ENCODE data around the gene ANKRA2. TPM values are rescaled to one million over a fixed set of nuclear protein-coding genes. Genes with fewer than 3 reads are reported as not detected.
A peak's percentile ranks its signal among the peaks of the same experiment; 100 is the strongest.

The ANKRA2 gene
- total RNA-seq, 3 donors from 2014 or later (not counting 1 experiment from before 2014, with no cell fraction given) = 37.4 to 44.4 (median 41.9) TPM

- WGBS (ENCODE audit: insufficient coverage) = 29% methylated on average over 1 of the region's 4 CpGs
- ATAC-seq (no peak), DNase-seq (no peak)
- Mint-ChIP-seq H3K4me1 (no peaks in the 10 kb centered on the region), H3K4me3 (no peak overlapping the region), H3K9me3 (no peaks in the 10 kb centered on the region), H3K27me3 (ENCODE audit: low read depth in 2 of 2) (no peaks in the 10 kb centered on the region), H3K27ac (no peak overlapping the region), H3K36me3 (no peaks in the 10 kb centered on the region)
- no peak for TF ChIP-seq CTCF (IDR thresholded peaks at IDR 0.05)
- no peak overlapping the region for H3K27ac ChIP-seq (ENCODE audit: low read length)
- no peaks in the 10 kb centered on the region for H3K36me3 ChIP-seq (ENCODE audit: control insufficient read depth, insufficient read depth, low read length)
- no peak overlapping the region for H3K4me3 ChIP-seq (ENCODE audit: low read length)
- intact Hi-C loops (cut with micrococcal nuclease) = loop anchor here (1.0 kb wide), 1 partner anchor 200 kb away; no protein-coding TSS in a partner anchor
- H3K27me3 ChIP-seq (ENCODE audit: control insufficient read depth, insufficient read depth, low read length) = no peaks in the 10 kb centered on the region
- no peaks in the 10 kb centered on the region for H3K9me3 ChIP-seq (ENCODE audit: control insufficient read depth, insufficient read depth, low read length)
- H3K4me1 ChIP-seq (ENCODE audit: control insufficient read depth, insufficient read depth, low read length) = no peaks in the 10 kb centered on the region
These were observed 26.5 kb upstream of the ANKRA2 start for GRCh38 chr5:73591698-73592501.

DNA sequence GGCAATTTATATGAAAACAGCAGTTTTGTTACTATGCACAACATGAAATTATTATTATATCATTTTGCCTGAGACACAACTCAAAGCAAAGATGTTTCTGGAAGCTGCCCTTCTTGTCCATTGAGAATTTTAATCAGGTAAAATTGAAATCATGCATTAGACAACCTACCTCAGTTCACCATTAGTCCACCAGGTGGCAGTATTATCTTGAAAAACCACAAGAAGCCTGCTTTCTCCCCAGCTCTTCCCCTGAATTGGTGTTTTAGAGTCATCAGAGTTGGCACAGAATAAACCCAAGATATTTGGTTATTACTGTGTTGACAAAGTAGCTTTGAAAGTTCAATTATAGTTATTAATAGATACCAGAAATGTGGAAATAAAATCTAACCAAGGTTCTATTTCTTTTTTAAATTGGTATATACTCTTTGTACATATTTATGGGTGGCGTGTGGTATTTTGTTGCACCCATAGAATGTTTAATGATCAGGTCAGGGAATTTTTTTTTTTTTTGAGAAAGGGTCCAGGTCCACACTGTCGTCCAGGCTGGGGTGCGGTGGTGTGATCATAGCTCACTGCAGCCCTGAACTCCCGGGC, 25.8 kb upstream of the ANKRA2 start:
- WGBS (ENCODE audit: insufficient coverage) = 100% methylated on average over 1 of the region's 4 CpGs
- no peak overlapping the region for H3K4me3 ChIP-seq (ENCODE audit: low read length)
- H3K27ac Mint-ChIP-seq = no peak overlapping the region
- H3K4me1 ChIP-seq (ENCODE audit: control insufficient read depth, insufficient read depth, low read length) = no peaks in the 10 kb centered on the region
- no peaks in the 10 kb centered on the region for H3K36me3 Mint-ChIP-seq
- TF ChIP-seq CTCF (IDR thresholded peaks at IDR 0.05) = peak; percentile 86
- H3K9me3 Mint-ChIP-seq = no peaks in the 10 kb centered on the region
- no peak overlapping the region for H3K4me3 Mint-ChIP-seq
- no peaks in the 10 kb centered on the region for H3K36me3 ChIP-seq (ENCODE audit: control insufficient read depth, insufficient read depth, low read length)
- H3K27me3 Mint-ChIP-seq (ENCODE audit: low read depth in 2 of 2) = no peaks in the 10 kb centered on the region
- H3K27me3 ChIP-seq (ENCODE audit: control insufficient read depth, insufficient read depth, low read length) = no peaks in the 10 kb centered on the region
- no peak overlapping the region for H3K27ac ChIP-seq (ENCODE audit: low read length)
- no peaks in the 10 kb centered on the region for H3K4me1 Mint-ChIP-seq
- peak; percentile 73 to 91 (median 89) for ATAC-seq
- intact Hi-C loops (cut with micrococcal nuclease) = loop anchor here (1.0 kb wide), 1 partner anchor 201 kb away; no protein-coding TSS in a partner anchor
- DNase-seq = peak in 1 of 2 donors; percentile 85
- H3K9me3 ChIP-seq (ENCODE audit: control insufficient read depth, insufficient read depth, low read length) = no peaks in the 10 kb centered on the region

GRCh38 chr5:73587923-73588322, 22.5 kb upstream of the ANKRA2 start:
- Mint-ChIP-seq H3K27me3 (ENCODE audit: low read depth in 2 of 2) (no peaks in the 10 kb centered on the region), H3K4me1 (no peaks in the 10 kb centered on the region), H3K36me3 (no peaks in the 10 kb centered on the region), H3K27ac (no peak overlapping the region), H3K4me3 (no peak overlapping the region), H3K9me3 (no peaks in the 10 kb centered on the region)
- WGBS (ENCODE audit: insufficient coverage) = 80% methylated on average over 1 of the region's 1 CpG
- DNase-seq (no peak), ATAC-seq (no peak)
- H3K4me1 ChIP-seq (ENCODE audit: control insufficient read depth, insufficient read depth, low read length) = no peaks in the 10 kb centered on the region
- H3K36me3 ChIP-seq (ENCODE audit: control insufficient read depth, insufficient read depth, low read length) = no peaks in the 10 kb centered on the region
- H3K4me3 ChIP-seq (ENCODE audit: low read length) = no peak overlapping the region
- TF ChIP-seq CTCF (IDR thresholded peaks at IDR 0.05) = no peak
- H3K27ac ChIP-seq (ENCODE audit: low read length) = no peak overlapping the region
- intact Hi-C loops (cut with micrococcal nuclease) = no loop called here
- no peaks in the 10 kb centered on the region for H3K9me3 ChIP-seq (ENCODE audit: control insufficient read depth, insufficient read depth, low read length)
- H3K27me3 ChIP-seq (ENCODE audit: control insufficient read depth, insufficient read depth, low read length) = no peaks in the 10 kb centered on the region
